HG03457 (cell line): Measurements from ENCODE around the gene CHKA.

Source experiments
- ATAC-seq: cut with Tn5 transposase; IDR thresholded peaks from one replicate; pipeline ENCODE4 v1.9.1; 2021; ENCODE audit warnings: moderate number of reproducible peaks; ENCODE audit not compliant: unreplicated experiment

CHKA gene

DNA sequence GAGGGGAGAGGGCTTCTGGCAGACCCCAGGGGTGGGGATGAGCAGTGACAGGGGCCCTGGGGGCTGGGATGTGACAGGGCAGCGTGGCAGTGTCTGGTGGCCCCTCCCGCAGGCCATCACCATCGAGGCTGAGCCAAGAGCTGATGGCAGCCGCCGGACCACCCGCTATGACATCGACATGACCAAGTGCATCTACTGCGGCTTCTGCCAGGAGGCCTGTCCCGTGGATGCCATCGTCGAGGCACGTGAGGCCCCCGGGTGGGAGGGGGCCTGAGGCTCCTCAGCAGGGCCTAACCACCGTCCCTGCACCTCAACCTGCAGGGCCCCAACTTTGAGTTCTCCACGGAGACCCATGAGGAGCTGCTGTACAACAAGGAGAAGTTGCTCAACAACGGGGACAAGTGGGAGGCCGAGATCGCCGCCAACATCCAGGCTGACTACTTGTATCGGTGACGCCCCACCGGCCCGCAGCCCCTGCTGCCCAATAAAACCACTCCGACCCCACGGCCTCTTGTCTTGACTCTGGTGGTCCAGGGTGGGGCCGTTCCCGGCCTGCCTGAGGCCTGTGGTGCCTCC is 85.0 kb downstream of the CHKA start:
- no peak for ATAC-seq

DNA sequence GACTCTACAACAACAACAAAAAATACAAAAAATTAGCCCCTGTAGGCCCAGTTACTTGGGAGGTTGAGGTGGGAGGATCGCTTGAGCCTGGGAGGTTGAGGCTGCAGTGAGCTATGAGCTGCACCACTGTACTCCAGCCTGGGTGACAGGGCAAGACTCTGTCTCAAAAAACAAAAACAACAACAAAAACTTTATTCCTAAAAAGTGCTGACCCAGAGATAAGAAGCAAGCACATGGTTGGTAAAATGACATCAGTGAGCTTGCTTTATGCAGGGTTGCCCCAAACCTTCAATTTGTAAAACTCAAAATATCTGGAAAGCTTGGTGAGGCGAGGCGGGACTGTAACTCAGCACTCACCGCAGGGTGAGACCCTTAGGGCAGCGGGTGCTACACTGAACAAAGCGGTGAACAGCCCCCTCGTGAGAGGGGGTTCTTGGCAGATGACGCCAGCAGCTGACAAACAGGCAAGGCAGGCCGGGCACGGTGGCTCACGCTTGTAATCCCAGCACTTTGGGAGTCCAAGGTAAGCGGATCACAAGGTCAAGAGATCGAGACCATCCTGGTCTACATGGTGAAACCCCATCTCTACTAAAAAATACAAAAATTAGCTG is 85.8 kb downstream of the CHKA start:
- ATAC-seq = no peak

DNA sequence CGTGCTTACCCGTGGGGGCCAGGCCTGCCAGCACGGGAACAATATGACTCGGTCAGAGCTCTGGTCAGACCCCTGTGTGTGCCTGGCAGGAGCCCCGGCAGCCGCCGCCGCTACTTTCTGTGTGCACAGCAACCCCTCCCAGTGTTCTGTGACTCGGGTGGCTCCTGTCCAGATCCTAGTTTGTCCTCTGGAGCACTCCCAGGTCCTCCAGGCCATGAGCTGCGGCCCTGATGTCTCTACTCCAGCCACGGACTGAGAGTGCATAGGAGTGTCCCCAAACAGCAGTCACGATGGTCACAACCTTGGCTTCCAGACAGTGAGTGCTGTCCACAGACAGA is 87.5 kb downstream of the CHKA start:
- no peak for ATAC-seq

DNA sequence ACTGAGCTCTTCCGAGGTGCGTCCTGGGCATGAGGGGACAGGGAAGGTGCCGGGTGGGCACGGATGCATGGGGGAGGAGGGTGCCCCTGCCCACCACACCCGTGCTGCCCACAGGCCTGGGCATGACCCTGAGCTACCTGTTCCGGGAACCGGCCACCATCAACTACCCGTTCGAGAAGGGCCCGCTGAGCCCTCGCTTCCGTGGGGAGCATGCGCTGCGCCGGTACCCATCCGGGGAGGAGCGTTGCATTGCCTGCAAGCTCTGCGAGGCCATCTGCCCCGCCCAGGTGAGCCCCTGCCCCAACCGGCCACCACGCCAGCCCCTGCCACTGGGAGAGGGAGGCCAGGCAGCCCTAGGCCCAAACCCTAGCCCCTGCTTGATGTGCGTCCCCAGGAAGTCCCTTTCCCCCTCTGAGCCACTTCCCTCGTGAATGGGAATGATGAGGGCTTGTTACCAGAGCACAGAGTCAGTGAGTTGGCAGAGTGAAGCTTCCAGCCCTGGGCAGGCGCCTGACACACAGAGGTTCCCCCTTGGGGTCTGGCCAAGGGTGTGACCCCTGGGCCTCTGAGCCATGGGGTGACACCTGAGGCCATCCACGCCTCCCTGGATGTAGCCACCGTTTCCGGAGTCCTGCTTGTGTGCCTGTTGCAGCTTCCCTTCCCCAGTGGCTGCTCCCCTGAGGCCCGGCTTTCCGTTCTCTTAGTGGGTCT is 88.0 kb downstream of the CHKA start:
- no peak for ATAC-seq

DNA sequence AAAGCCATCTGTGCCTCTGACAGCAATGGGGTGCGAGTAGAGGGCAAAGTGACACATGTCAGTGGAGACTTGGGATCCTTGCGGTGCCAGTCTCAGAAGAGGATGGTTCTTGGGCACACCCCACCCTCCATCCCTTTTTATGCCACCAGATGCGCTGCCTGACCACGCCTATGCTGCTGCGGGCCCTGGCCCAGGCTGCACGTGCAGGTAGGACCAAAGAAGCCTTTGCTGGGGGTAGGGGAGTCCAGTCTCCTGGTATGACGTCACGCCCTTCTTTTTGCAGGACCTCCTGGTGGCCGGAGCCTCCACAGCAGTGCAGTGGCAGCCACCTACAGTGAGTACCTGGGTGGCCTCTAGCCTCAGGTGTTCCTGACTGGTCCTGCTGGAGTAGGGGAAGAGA is 89.2 kb downstream of the CHKA start:
- no peak for ATAC-seq

DNA sequence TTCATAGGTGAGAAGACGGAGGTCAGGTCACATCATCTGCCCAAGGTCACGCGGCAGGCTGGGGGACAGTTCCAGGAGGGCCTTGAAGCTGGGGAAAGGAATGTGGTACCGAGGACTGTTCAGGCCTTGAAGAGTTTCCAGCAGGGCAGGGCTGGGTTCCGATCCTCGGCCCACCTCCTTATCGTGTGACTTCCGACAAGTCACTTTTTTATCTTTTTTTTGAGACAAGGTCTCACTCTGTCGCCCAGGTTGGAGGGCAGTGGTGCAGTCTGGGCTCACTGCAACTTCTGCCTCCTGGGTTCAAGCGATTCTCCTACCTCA is 90.1 kb downstream of the CHKA start:
- no peak for ATAC-seq

DNA sequence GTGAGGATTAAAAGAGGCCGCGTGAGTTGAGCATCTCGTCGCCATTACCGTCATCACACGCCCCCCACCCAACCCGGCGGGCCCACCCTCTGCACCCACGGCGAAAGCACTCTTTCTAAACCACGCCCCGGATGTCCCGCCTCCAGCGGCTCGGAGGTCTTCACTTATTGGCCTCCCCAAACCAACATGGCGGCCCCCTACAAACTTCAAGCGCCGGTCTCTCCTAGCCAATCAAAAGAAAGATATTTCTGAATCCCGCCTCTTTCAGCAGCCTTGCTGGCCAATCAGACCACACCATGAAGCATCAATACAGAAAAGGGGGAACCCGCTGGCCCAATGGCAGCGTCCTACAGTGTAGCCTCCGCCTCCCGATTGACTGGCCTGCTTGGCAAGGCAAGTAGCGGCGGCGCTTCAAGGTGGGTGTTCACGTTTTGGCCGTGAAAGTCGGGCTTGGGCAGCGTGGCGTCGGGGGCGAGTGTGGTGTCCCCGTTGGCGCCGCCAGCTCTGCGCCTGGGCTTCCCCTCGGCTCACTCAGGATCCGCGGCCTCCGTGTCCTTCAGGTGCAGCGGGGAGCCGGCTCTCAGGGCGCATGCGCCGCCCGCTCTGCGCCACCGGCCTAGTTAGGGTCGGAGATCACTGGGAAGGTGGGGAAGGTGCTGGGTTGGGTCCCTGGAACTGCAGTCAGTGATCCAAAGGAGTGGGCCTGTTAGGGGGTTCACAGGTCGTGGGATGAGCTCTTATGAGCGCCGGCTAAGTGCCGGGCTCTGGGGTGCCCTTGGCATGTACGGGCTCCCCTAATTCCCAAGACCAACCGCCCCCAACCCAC is 90.7 kb downstream of the CHKA start, which contains the start of gene NDUFS8:
Gene NDUFS8, plus strand, starts transcription at position 364 of the 826 bp plus-strand sequence. CDS start 1,471 bp downstream, outside the sequence.
- ATAC-seq = peak; percentile 77

DNA sequence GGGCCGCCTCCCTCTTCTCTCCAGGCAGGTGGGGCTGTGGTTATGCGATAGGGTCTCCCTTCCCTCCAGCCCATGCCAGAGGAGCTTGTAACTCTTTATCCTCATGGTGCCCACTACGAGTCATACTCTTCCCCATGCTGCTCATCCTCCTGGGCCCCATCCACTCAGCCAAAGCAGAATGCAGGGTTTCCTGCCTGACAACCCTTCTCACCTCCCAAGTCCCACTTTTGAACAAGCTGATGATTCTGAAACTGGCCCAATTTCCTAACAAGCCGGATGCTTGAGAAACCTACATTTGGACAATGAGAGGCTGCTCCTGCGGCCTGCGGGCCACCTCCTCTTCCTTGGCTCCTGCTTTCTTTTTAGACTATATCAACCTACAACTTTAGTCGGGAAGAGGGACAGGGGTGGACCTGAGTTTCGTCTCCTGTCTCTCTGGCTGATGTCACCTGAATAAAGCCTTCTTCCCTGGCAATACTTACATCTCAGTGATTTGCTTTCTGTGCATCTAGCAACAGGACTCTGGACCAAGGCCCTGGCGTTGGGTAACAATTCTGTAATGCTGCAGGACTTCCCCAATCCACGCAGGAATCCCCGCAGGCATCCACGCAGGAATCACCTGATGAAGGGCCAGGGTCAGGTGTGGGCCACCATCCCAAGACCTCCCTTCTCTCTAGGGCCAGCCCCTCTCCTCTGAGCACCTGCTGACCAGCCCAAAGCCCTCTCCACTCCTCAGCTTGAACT is 92.2 kb downstream of the CHKA start:
- no peak for ATAC-seq

DNA sequence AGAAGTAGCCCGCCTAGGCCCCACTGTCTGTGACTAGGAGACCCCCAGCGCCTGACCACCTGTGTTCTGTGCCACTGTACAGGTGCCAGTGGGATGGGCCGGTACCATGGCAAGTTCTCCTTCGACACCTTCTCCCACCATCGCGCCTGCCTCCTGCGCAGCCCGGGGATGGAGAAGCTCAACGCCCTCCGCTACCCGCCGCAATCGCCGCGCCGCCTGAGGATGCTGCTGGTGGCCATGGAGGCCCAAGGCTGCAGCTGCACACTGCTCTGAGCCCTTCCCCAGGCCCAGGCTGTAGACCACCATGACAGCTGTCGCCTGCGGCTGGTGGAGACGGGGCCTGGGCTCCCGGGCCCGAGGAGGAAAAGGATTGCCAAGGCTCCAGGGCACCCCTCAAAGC is 93.5 kb downstream of the CHKA start:
- ATAC-seq = no peak

DNA sequence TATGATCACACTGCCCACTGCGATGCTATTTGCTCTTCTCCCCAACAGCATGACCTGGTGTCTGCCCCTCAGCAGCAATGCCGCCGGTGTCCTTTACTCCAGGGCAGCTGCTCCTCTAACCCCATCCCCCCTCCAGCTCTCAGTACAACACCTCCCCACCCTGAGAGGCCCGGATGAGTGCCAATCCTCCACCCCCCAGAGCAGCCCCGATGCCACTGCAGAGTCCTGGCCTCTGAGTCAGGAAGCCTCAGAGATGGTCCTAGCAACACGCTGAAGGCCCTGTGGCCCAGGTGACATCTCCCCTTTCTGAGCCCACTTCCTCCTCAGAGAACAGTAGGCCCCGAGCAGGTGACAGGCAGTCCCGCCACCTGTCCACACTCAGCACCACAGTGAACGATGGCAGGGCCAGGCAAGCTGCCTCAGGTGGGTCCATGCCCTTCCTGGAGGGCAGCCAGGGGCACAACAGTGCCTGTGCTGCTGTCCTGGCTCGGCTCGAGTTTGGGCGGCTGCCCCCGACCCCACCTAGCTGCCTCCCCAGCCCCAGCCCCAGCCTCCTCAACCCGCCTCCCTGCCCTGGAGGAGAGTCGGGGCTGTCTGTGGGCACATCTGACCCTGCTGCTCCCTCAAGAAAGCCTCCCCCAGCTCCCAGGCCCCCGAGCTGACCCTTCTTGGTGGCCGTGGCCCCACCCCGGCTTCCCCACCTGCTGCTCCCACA is 94.6 kb downstream of the CHKA start:
- no peak for ATAC-seq

DNA sequence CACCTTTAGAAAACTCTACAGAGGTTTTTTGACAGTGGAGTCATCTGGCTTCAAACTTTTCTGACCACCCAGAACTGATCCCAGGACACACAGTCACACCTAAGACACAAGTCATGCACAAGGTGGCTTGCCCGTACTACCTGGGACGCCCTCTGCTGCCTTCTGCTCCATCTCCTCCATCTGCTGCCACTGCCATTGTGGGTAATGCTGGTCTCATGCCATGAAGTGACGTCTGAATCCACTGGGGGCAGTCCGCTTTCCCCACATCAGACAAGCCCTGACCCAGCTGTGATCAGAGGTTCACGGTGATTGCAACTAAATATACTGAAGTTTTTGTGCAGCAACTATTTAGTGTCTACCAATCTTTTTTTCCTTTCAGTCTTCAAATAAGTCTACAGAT is 96.1 kb downstream of the CHKA start:
- ATAC-seq = no peak

DNA sequence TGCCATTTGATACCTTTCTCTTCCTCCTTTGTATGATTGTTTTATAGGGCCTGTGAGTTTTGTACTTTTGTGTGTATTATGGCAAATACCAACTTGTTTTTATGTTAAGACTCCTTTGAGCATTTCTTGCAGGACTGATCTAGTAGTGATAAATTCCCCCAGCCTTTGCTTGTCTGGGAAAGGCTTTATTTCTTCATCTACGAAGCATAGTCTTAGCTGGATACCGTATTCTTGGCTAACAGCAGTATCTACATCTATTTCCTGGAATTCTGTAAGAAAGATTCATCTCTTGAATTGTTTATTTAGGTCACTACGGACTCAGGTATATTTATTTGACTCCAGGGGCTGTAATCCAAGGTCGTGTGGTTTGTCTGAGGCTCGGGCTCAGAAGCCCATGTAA is 96.7 kb downstream of the CHKA start:
- no peak for ATAC-seq

DNA sequence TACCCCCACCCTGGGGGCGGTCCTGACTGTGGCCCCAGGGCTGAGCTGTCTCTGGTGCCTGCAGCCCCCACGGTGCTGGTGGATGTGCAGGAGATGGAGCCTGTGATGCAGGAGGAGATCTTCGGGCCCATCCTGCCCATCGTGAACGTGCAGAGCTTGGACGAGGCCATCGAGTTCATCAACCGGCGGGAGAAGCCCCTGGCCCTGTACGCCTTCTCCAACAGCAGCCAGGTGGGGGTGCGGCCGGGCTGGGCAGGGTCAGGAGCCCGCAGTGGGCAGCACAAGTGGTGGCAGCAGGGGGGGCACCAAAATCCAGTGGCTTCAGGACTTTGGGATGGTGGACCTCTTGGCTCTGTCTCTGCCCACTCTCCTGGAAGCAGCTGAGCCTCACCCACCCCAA is 98.7 kb downstream of the CHKA start:
- no peak for ATAC-seq

DNA sequence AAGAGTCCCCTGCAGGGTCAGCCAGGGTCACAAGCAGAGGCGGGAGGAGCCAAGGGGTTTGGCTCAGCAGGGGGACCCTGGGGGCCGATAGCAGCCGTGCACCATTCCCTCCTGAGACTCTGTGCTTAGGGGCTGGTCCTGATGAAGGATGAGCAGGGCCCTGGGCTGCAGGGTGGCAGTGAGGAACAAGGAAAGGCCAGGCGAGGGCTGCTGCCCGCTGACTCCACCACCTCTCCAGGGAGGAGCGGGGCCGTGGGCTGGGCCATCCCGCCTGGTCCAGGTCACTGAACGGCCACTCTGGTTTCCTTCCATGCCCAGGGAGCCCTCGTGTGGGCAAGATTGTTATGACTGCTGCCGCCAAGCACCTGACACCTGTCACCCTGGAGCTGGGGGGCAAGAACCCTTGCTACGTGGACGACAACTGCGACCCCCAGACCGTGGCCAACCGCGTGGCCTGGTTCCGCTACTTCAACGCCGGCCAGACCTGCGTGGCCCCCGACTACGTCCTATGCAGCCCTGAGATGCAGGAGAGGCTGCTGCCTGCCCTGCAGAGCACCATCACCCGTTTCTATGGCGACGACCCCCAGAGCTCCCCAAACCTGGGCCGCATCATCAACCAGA is 99.9 kb downstream of the CHKA start:
- no peak for ATAC-seq

DNA sequence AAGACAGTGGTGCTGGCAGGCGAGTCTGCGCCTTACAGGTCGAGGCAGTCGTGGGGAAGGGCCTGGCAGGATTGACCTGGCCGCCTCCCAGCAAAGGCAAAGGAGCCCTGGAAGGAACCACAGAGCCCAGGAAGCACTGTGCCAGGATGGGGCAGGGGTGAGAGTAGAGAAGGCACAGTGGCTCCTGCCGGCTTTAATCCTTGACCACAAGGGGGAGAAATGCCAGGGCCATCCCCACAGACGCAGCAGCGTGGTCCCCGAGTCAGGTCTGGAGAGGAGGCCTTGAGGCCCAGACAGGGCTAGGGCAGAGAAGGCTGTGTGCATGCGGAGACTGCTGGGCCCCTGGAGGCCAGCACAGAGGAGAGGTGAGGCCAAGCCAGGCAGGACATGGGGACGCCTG is 100.6 kb downstream of the CHKA start:
- ATAC-seq = no peak

DNA sequence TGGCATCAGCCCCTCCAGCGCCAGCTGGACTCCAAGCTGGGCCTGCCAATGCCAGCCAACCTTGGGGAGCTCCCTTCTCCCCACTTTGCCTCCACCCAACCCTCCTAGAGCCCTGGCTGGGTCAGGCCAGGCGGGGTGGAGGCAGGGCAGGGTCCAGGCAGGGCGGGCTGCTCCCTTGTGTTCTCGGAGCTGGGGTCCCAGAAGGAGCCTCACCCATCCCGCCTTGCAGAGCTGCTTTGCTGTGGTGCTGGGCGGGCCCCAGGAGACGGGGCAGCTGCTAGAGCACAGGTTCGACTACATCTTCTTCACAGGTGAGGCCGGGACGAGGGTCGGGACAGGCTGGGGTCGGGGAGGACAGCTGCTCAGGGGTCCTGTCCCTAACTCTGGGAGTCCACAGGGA is 101.7 kb downstream of the CHKA start:
- ATAC-seq = no peak

DNA sequence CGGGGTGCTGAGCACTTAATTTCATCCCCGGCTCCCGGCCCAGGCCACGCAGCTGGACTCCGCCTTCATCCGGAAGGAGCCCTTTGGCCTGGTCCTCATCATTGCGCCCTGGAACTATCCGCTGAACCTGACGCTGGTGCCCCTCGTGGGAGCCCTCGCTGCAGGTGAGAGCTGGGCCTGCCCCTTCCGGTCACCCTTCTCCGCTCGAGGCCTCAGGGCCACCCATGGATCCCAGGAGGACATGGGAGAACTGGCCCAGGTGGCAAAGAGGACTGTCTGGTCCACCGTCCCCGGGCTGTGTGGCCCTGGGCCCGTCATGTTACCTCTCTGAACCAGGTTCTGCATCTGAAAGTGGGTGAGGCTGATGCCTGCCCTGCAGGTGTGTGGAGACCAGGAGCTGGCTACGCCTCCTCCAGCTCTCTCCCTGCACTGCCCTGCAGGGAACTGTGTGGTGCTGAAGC is 102.4 kb downstream of the CHKA start:
- ATAC-seq = no peak

DNA sequence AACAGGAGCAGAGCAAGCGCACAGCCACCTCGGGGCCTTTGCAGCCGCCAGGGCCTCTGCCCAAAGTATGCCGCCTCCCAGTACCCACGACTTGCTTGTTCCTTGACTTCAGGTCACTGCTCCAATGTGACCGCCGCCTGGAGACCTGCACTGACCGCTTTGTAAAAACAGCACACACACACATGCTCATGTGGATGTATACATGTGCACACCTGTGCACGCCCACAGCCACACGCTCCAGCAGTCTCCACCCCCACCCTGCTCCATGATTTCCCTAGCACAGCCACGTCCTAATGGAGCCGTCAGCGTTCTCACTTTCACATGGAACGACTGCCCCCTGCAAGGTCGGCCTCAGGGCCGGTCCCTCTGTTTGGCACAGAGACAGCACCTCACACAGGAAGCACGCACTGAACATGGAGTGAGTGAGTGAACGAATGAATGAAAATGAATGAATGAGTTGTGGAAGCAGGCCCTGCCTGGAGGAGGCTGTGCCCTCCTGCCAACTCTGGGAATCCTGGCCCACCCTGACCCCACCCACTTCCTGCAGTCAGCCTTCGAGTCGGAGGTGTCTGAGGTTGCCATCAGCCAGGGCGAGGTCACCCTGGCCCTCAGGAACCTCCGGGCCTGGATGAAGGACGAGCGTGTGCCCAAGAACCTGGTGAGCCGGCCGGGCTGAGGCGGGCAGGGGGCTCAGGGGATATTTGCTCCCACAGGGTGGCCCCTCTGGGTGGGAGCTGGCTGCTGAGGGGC is 103.0 kb downstream of the CHKA start:
- no peak for ATAC-seq
